Testis (tissue), 2 donors: ENCODE results near the gene EXOC7.

Source experiments
- CTCF ChIP-seq, 3 experiments: fragments of 450-650 bp in 2 of 3; fragments of 200-600 bp in 1 of 3; sonication (generic) in 1 of 3; IDR thresholded peaks; one replicate each; pipeline ENCODE4 v1.5.1; 2016 to 2019; ENCODE audit warnings: antibody characterized with exemption in 3 of 3, mild to moderate bottlenecking in 2 of 3, moderate library complexity in 1 of 3
- POLR2A ChIP-seq: fragments of 450-650 bp; IDR thresholded peaks from one replicate; pipeline ENCODE4 v1.6.1; 2017; ENCODE audit warnings: antibody characterized with exemption, mild to moderate bottlenecking, moderate library complexity

- TF ChIP-seq CTCF (IDR thresholded peaks at IDR 0.05) (no peak), POLR2A (no peak)
These were observed 731 bp upstream of the EXOC7 start for GRCh38 chr17:76104140-76104895.
